NCI-H2107 treated with DMSO at 0.1 percent for 48 hours (cell line): ENCODE measurements around the gene SLC34A3.

ENCODE experiments used
- DNase-seq: peaks from one replicate; lab custom pipeline; 2025; ENCODE audit not compliant: unreplicated experiment; lab: John Stamatoyannopoulos, UW

SLC34A3 gene

GRCh38 chr9:137217276-137218211, 13.2 kb upstream of the SLC34A3 start:
- no peak for DNase-seq

DNA sequence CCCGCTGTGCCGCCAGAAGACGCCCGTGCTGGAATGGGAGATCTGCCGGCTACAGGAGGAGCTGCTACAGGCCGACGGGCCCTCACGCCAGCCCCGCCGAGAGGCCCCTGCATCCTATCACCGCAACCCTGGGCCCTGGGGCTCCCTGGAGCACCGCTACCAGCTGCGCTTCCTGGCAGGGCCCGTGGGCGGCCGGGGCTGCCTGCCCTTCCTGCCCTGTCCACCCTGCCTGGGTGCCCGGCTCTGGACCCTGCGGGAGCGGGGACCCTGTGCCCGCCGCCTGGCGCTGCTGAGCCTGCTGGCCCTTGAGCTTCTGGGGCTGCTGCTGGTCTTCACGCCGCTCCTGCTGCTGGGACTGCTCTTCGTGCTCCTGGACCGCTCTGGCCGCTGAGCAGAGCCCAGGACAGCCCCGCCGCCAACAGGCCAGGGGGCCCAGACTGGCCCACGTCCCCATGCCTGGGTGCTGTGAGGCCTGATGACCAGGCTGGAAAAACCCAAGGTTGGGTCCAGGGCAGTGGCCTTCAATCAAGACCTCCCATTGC, 12.4 kb upstream of the SLC34A3 start:
- no peak for DNase-seq

DNA sequence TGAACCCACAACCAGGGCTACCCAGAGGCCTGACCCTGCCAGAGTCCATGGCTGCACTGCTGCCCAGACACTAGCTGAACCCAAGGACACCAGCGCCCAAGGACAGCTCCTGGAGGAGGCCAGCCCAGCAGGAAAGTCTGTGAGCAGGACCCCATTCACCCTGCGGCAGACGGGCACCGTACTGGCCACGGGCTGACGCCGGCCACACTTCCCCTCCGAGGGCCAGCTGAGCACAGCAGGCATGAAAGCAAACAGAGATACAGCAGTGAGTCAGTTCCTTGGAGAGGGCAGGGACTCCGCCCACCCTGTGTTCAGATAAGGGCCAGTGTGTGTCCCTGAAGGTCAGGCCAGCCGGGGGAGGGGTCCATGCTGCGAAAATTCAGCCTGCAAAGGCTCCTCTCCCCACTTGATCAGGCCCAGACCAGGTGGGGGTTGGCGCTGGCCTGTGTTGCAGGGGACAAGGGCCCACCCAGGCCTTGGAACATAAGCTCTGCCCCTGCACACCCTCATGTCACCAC, 11.9 kb upstream of the SLC34A3 start:
- no peak for DNase-seq

DNA sequence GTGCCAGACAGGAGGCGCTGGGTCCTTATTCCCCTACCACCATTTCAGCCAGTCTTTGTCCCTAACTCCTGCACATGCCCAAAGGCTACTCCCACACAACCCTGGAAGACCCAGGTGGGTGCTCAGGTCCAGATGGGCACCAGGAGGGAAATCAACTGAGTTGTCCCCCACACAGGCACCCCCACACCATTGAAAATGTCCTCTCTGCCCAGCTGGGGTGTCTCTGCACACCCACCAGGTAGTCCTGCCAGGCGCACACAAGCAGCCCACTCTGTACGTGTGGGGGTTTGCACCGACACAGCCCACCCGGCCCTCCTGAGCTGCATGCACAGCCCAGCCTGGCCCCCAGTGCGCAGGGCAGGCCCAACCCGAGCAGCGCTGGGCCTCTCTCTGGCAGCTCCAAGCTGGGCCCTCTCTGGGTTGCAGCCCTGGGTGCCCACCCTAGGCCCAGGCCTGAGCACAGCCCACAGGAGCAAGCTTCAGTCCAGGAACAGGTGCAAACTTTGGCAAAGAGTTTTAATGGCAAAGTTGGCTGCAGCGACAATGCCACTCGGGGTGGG, 10.9 kb upstream of the SLC34A3 start:
- DNase-seq, result no peak

DNA sequence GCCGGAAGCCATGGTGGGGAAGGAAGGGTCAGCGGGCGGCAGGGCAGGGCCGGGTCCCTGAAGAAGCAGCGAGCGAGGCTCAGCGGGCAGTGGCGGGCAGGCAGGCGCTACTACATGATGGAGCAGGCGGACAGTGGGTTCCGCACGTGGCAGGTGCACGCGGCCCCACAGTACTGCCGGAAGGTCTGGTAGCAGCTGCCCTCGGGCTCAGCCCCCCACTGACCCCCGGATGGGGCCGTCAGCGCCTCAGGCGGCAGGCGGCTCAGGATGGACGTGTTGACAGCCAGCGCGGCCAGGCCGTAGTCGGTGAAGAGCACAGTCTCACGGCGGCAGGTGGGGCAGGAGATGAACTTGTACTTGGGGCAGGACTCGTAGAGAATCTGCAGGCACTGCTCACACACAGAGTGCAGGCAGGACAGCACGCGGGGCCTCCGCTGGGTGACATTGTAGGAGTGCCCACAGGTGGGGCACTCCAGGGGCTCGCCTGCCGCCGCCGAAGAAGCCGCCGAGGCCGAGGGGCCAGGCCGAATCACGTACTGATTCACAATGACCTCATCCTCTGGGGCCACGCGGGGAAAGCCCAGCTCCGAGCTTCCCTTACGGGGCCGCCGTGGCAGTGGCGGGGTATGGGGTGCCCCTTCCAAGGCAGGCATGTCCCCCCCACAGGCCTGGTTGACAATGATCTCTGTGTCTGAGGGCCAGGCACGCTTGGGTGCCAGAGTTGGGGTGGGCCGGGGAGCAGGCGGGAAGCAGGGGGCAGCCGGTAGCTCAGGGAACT, 10.2 kb upstream of the SLC34A3 start:
- DNase-seq, result no peak

DNA sequence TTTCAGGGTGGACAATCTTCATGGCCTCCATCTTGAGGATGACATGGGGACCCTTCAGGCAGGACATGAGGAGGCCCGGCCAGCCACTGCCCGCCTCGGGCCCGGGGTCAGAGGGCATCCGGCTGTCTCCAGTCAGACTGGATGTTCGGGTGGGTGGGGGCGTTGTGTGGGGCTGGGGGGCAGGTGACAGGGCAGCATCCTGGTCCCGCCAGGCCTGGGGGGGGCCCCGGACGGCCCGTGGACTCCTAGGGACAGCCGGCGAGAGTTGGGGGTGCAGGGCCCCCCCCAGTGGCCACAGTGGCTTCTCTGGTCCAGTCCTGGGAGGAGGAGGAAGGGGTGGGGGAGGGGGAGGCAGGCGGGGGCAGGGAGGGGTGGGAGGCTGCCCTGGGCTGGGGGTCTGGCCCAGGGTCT, 9.6 kb upstream of the SLC34A3 start:
- no peak for DNase-seq

GRCh38 chr9:137221506-137222111, 9.1 kb upstream of the SLC34A3 start:
- no peak for DNase-seq

DNA sequence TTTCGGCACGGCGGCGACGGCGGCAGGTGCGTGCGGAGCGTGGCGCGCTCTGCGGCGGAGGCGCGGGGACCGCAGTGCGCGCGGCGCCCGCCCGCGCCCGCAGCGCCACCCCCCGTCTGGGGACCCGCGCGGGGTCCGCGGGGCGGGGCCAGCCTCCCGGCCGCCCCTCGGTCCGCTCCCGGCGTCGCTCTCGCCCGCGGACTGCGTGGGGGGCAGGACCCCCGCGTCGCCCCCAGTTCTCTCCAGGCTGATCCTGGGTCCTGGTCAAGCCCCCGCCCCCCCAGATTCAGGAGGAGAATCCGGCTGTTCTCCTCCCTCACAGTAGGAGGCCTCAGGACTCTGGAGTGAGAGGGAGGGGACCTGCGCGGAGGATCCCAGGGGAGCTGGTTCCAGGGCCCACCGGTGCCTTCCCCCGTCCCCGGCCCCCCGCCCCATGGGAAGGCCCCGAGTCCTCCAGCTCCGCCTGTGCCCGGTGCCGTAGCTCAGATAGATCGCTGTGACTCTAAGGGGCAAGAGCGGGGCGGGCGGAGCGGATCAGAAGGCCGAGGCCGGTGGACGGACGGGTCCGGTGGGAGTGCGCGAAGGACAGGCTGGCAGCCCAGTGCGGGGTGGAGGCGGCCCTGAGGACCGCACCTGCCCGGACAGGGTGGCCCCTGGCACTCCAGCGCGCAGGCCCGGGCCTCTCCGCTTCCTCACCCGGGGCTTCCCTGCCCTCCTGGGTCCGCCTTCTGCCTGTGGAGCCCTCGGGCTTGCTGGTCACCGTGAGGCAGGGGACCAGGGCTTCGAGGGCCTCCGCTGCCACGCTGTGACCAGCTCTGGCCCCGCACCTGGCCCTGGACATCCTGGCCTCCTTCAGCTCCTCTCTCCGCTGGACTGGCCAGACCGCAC, 8.3 kb upstream of the SLC34A3 start, which contains the start of gene RNF208:
TSS of gene RNF208 (minus strand) at position 51 of the 888 bp plus-strand sequence. CDS start 1,028 bp downstream, outside the sequence.
- DNase-seq, result no peak

DNA sequence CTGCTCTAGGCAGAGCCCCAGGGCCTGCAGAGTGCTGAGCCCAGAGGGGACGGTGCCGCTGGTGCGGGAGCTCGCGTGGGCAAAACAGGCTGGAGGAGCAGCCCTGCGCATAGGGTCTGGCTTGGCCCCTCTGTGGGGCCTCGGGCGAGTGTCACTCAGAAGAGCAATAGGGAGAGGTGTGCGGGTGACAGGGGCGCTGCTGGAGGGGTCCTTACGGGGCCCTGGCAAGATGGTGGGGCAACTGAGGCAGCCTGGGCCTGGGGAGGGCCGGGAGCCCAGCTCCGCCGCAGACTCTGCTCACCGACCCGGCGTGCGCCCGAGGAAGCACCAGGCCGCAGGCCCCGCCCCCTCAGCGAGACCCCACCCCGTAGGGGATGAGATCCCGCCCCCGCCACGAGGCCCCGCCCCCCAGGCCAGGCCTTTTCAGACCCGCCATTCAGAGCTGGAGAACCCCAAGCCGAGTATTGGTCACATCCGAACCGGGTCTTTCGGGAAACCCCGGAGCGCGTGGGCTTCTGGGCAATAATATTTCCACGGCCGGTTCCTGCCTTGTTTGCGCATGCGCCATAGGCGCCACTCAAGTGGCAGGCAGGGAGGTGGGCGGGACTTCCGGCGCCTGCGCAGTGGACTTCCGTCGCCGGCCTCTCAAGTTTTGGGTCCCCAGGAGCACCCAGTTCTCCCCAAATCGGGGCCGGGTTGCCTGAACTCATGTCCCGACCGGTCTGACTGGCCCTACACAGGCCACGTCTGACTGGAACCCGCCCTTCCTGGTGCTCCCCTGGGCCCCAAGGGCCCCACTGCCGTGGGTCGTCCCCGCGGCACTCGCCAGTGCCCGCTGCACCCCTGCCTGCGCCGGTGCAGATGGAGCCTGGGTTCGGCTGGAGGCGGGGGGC, 7.4 kb upstream of the SLC34A3 start:
- peak; percentile 95 for DNase-seq

DNA sequence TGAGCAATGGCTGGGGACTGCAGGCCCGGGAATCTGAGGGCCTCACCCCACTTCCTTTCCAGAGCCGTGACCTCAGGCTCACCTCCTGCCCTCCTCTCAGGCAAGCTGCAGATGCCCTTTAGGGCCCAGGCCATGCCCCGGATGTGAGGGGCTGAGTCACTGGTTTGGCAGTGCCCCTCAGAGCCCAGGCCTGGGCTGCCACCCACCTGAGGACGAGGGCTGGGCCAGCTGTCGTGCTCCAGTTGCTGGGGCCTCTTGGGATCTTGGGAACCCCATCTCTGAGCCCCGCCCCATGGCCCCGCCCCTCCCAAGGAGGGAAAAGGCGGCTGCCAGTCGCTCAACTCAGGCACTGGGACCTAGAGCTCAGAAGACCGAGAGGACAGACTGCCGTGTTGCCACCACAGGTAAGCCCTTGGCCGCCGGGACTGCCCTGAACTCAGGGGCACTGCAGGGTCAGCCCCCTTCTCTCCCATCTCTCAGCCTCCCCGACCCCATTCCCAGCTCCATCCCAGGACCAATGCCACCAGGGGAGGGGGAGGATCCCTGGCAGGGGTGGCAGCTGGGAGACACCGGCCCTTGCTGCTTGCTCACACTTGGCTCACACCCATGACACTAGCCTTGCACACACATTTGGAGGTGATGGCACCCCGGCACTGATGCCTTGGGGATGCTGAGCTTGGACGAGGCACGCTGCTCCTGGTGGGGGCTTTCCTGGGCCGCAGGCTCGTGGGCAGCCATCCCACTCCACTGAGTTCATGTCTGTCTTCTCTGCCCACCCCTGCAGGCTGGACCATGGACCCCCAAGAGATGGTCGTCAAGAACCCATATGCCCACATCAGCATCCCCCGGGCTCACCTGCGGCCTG, 5.6 kb upstream of the SLC34A3 start, which contains the start of gene CYSRT1:
TSS of gene CYSRT1 (plus strand) at position 345 of the 865 bp plus-strand sequence. CDS start at position 793, 448 bp downstream.
- no peak for DNase-seq

GRCh38 chr9:137225699-137226331, 4.9 kb upstream of the SLC34A3 start:
- no peak for DNase-seq

GRCh38 chr9:137226338-137227053, 4.2 kb upstream of the SLC34A3 start:
- no peak for DNase-seq

GRCh38 chr9:137227054-137227852, 3.4 kb upstream of the SLC34A3 start, which contains the start of gene RNF224:
Gene RNF224 (plus strand): TSS chr9:137227502. CDS start chr9:137228336, 834 bp downstream.
- DNase-seq, result peak; percentile 51

DNA sequence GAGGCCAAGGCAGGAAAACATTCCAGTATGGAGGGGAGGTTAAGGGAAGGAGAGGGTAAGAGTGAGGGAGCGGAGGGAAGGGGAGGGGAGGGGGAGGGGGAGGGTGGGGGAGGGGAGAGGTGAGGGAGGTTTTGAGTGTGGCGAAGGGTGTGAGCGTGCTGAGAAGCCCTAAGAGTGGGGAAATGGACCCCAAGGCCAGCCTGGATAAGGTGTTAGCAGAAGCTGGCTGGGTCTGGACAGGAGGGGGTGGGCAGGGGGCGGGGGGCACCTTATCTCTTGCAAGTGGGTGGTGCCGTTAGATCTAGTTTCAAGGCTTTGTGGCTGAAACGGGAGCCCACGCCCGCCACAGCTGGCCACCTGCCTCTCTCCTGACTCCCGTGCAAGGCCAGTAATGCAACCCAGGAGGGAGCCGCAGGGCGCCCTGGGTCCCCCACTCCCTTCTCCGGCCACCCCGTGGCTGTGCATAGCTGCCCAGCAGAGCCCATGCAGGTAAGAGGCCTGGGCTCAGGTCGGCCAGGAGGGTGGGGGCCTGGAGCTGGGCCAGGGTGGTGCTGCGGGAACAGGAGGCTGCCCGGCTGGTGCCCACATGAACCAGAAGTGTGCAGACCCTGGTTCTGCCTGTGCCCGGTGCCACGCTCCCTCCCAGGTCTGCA, 2.7 kb upstream of the SLC34A3 start:
- no peak for DNase-seq

DNA sequence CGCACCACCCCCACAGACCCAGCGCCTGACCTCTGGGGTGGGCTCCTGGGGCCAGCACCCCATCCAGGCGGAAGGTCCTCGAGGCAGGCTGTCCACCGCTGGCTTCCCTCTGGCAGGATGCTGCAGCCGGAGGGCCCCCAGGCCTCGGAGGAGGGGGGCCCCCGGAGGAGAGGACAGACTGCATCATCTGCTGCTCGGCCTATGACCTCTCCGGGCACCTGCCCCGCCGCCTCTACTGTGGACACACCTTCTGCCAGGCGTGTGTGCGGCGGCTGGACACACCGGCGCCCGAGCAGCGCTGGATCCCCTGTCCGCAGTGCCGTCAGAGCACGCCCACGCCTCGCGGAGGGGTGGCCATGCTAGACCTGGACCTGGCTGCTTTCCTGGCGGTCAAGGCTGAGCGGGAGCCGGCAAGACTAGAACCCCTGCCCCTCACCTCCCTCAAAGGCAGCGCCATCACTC, 2.2 kb upstream of the SLC34A3 start:
- DNase-seq, result no peak
